Mucosa of descending colon (tissue), 3 donors: ENCODE data around the gene MORC2. TPM values are rescaled to one million over a fixed set of nuclear protein-coding genes. Genes with fewer than 3 reads are reported as not detected.

Experiments
- ATAC-seq: fragments of 200-7000 bp; cut with Tn5 transposase; one replicate; pipeline ENCODE4 v1.9.1; 2020; ENCODE audit warnings: mild to moderate bottlenecking, moderate library complexity
- DNase-seq, 3 donors: peaks; one replicate each; pipeline ENCODE4 v3.0.0-alpha.2; 2020
- H3K36me3 ChIP-seq: fragments of 200-600 bp; one replicate; pipeline ENCODE4 v1.8.0; 2021; ENCODE audit warnings: low read depth, mild to moderate bottlenecking
- H3K4me1 ChIP-seq: fragments of 200-600 bp; one replicate; pipeline ENCODE4 v1.8.0; 2021; ENCODE audit warnings: low read depth, mild to moderate bottlenecking
- H3K4me3 ChIP-seq: fragments of 200-600 bp; one replicate; pipeline ENCODE4 v1.8.0; 2021; ENCODE audit warnings: mild to moderate bottlenecking
- H3K9me3 ChIP-seq: fragments of 200-600 bp; one replicate; pipeline ENCODE4 v1.8.0; 2021; ENCODE audit warnings: mild to moderate bottlenecking
- CTCF ChIP-seq: fragments of 200-600 bp; IDR thresholded peaks from one replicate; pipeline ENCODE4 v1.8.0; 2022; ENCODE audit warnings: antibody characterized with exemption, mild to moderate bottlenecking
- intact Hi-C, 2 donors: fragments of 100-400 bp; cut with DNase I in 1 of 2; cut with micrococcal nuclease in 1 of 2; formaldehyde crosslinking; loops; one replicate each; pipeline versions ENCODE4 v1.11.0 to v1.11.1; 2022; cut with DNase I, micrococcal nuclease
- total RNA-seq, 3 donors: library from RNA; stranded (reverse); fragmentation: NEBNext Ultra II Directional in 2 of 3; extraction: Animal tissue kit (Norgen Biotek cat#: 25700) in 2 of 3; gene quantifications; one replicate each; pipeline versions ENCODE4 v1.2.1 to v1.2.4, GENCODE V29; 2021 to 2023
- donor health status: DM: no; HTN: no; CAD: no; lungs with moderate emphysema.
- donor health status: DM: no; HTN: no; CAD: no.
- donor health status: DM: no; HTN: yes; CAD: no.

MORC2 gene
- total RNA-seq, 3 donors from 2014 or later, result 14.0 to 28.0 (median 20.0) TPM

GRCh38 chr22:30920407-30920806 lies 48.2 kb downstream of the MORC2 start:
- H3K9me3 ChIP-seq, result peaks cover 7% of the 10 kb centered on the region
- H3K36me3 ChIP-seq, result no peaks in the 10 kb centered on the region
- peak; percentile 78 for ATAC-seq
- peaks cover 4% of the 10 kb centered on the region for H3K4me1 ChIP-seq
- DNase-seq, result peak; percentile 68 to 91 (median 84)
- H3K4me3 ChIP-seq, result no peak overlapping the region
- peak; percentile 90 for TF ChIP-seq CTCF
- intact Hi-C loops, result loop anchor here in 1 of 2 donors (5.0 kb wide), 1 partner anchor 158 kb away; no protein-coding TSS in a partner anchor

GRCh38 chr22:30919973-30920372 lies 48.6 kb downstream of the MORC2 start:
- Histone ChIP-seq H3K9me3 (peaks cover 12% of the 10 kb centered on the region), H3K4me1 (peaks cover 4% of the 10 kb centered on the region), H3K36me3 (no peaks in the 10 kb centered on the region), H3K4me3 (no peak overlapping the region)
- TF ChIP-seq CTCF, result no peak
- no peak for DNase-seq
- no peak for ATAC-seq
- intact Hi-C loops, result loop anchor here in 1 of 2 donors (5.0 kb wide), 1 partner anchor 158 kb away; no protein-coding TSS in a partner anchor

- Histone ChIP-seq H3K4me3 (no peak overlapping the region), H3K36me3 (no peaks in the 10 kb centered on the region), H3K9me3 (peaks cover 12% of the 10 kb centered on the region), H3K4me1 (peaks cover 4% of the 10 kb centered on the region)
- TF ChIP-seq CTCF, result no peak
- intact Hi-C loops, result no loop called here
- DNase-seq, result no peak
- ATAC-seq, result no peak
These were observed 49.8 kb downstream of the MORC2 start for GRCh38 chr22:30918761-30919160.

GRCh38 chr22:30910358-30910757 lies 58.2 kb downstream of the MORC2 start:
- H3K4me1 ChIP-seq, result no peaks in the 10 kb centered on the region
- no peak for TF ChIP-seq CTCF
- ATAC-seq, result no peak
- peaks cover 5% of the 10 kb centered on the region for H3K9me3 ChIP-seq
- no peaks in the 10 kb centered on the region for H3K36me3 ChIP-seq
- DNase-seq, result no peak
- intact Hi-C loops, result no loop called here
- no peak overlapping the region for H3K4me3 ChIP-seq

- Histone ChIP-seq H3K9me3 (no peaks in the 10 kb centered on the region), H3K4me1 (no peaks in the 10 kb centered on the region), H3K36me3 (no peaks in the 10 kb centered on the region), H3K4me3 (no peak overlapping the region)
- no peak for ATAC-seq
- no peak for DNase-seq
- TF ChIP-seq CTCF, result no peak
- intact Hi-C loops, result no loop called here
These were observed 59.3 kb downstream of the MORC2 start for GRCh38 chr22:30909306-30909705.

- ATAC-seq (no peak), DNase-seq (peak in 1 of 3 donors; percentile 24)
- Histone ChIP-seq H3K9me3 (no peaks in the 10 kb centered on the region), H3K4me3 (no peak overlapping the region), H3K4me1 (no peaks in the 10 kb centered on the region), H3K36me3 (no peaks in the 10 kb centered on the region)
- intact Hi-C loops, result no loop called here
- no peak for TF ChIP-seq CTCF
These were observed 60.5 kb downstream of the MORC2 start for GRCh38 chr22:30908051-30908461.
